Activated CD8-positive, alpha-beta memory T cell treated with anti-CD3 and anti-CD28 coated beads for 36 hours (primary cell): Measurements from ENCODE around the gene FMR1. TPM values are rescaled to one million over a fixed set of nuclear protein-coding genes. Genes with fewer than 3 reads are reported as not detected.

ENCODE experiments used
- CTCF ChIA-PET: fragments of 350-600 bp; sonication (Branson Sonifier 250); formaldehyde crosslinking; loops from one replicate; lab custom pipeline; 2021; ENCODE audit warnings: antibody characterized with exemption; lab: Charles Lee
- POLR2A ChIA-PET: fragments of 350-600 bp; sonication (Branson Sonifier 250); formaldehyde crosslinking; loops from one replicate; lab custom pipeline; 2021; ENCODE audit warnings: antibody characterized with exemption; lab: Charles Lee
- total RNA-seq, 2 experiments: library from RNA; stranded (reverse); gene quantifications; one replicate each; pipeline ENCODE4 v1.2.3, GENCODE V29; 2021

Gene FMR1
- total RNA-seq, 2 experiments from 2014 or later, result 36.1 to 42.3 TPM

GRCh38 chrX:147913570-147913969, 1.9 kb downstream of the FMR1 start:
- ChIA-PET POLR2A (no interaction called here), CTCF (no interaction called here)

- POLR2A ChIA-PET, result no interaction called here
- CTCF ChIA-PET, result no interaction called here
These were observed 2.9 kb downstream of the FMR1 start for GRCh38 chrX:147914591-147914990.

GRCh38 chrX:147916375-147916968, 4.8 kb downstream of the FMR1 start:
- POLR2A ChIA-PET, result no interaction called here
- CTCF ChIA-PET, result no interaction called here

GRCh38 chrX:147917700-147918695, 6.3 kb downstream of the FMR1 start:
- POLR2A ChIA-PET, result interaction anchor here (0.6 kb wide), 2 partner anchors 7 to 17 kb away, joined by 3 to 5 read pairs; no protein-coding TSS in a partner anchor
- CTCF ChIA-PET, result no interaction called here

- ChIA-PET POLR2A (no interaction called here), CTCF (no interaction called here)
These were observed 8.5 kb downstream of the FMR1 start for GRCh38 chrX:147920161-147920666.

GRCh38 chrX:147923605-147924004, 11.9 kb downstream of the FMR1 start:
- POLR2A ChIA-PET, result no interaction called here
- CTCF ChIA-PET, result no interaction called here

- ChIA-PET POLR2A (no interaction called here), CTCF (no interaction called here)
These were observed 15.5 kb downstream of the FMR1 start for GRCh38 chrX:147927256-147927655.

GRCh38 chrX:147933815-147934214, 22.1 kb downstream of the FMR1 start:
- CTCF ChIA-PET, result no interaction called here
- POLR2A ChIA-PET, result no interaction called here

- CTCF ChIA-PET, result no interaction called here
- POLR2A ChIA-PET, result no interaction called here
These were observed 23.5 kb downstream of the FMR1 start for GRCh38 chrX:147935156-147935758.

- CTCF ChIA-PET, result no interaction called here
- POLR2A ChIA-PET, result no interaction called here
These were observed 33.6 kb downstream of the FMR1 start for GRCh38 chrX:147945286-147945685.

GRCh38 chrX:147948531-147948930, 36.8 kb downstream of the FMR1 start:
- ChIA-PET POLR2A (no interaction called here), CTCF (no interaction called here)

GRCh38 chrX:147950352-147950751, 38.6 kb downstream of the FMR1 start:
- CTCF ChIA-PET, result no interaction called here
- POLR2A ChIA-PET, result no interaction called here

GRCh38 chrX:147953976-147954375, 42.3 kb downstream of the FMR1 start:
- ChIA-PET POLR2A (no interaction called here), CTCF (no interaction called here)

- ChIA-PET POLR2A (no interaction called here), CTCF (no interaction called here)
These were observed 45.6 kb downstream of the FMR1 start for GRCh38 chrX:147957291-147957690.

GRCh38 chrX:147958291-147958690, 46.6 kb downstream of the FMR1 start:
- CTCF ChIA-PET, result no interaction called here
- POLR2A ChIA-PET, result no interaction called here

GRCh38 chrX:147960722-147961121, 49.0 kb downstream of the FMR1 start:
- POLR2A ChIA-PET, result no interaction called here
- CTCF ChIA-PET, result no interaction called here

GRCh38 chrX:147962476-147962875, 50.8 kb downstream of the FMR1 start:
- ChIA-PET POLR2A (no interaction called here), CTCF (no interaction called here)

GRCh38 chrX:147978931-147979330, 67.2 kb downstream of the FMR1 start:
- CTCF ChIA-PET, result no interaction called here
- POLR2A ChIA-PET, result no interaction called here

GRCh38 chrX:147981038-147981752, 69.5 kb downstream of the FMR1 start, which contains the start of gene FMR1NB:
FMR1NB (plus strand) TSS chrX:147981337; CDS start chrX:147981403, 66 bp downstream.
- ChIA-PET POLR2A (no interaction called here), CTCF (no interaction called here)
